Measurements from ENCODE around the gene S100A12. TPM values are rescaled to one million over a fixed set of nuclear protein-coding genes. Genes with fewer than 3 reads are reported as not detected.

The S100A12 gene
- total and polyA plus RNA-seq, 10 donors, result 126 to 1,354 (median 265) TPM

- 46 to 73% (median 56%) methylated on average over 7 of the region's 7 CpGs for WGBS, 5 donors
- TF ChIP-seq POLR2AphosphoS5 (IDR thresholded peaks at IDR 0.05) (peak; percentile 7 to 91 (median 59)), CTCF (IDR thresholded peaks at IDR 0.05 in 8 of 11, conservative IDR thresholded peaks at IDR 0.05 in 3 of 11) (no peak), POLR2A (IDR thresholded peaks at IDR 0.05) (peak in 1 of 3 donors; percentile 44)
- H3K27ac ChIP-seq, result peak within 1 kb of the TSS in 7 of 8 donors; percentile 67 to 95 (median 86)
Observed at GRCh38 chr1:153390938-153391710, 15.7 kb upstream of the S100A12 start, which contains the start of gene S100A8. Gene S100A8, minus strand, starts transcription at chr1:153391073. Its CDS starts 538 bp downstream, at chr1:153390535.

GRCh38 chr1:153389973-153390879 lies 14.8 kb upstream of the S100A12 start:
- WGBS, 5 donors, result 50 to 75% (median 63%) methylated on average over 11 to 17 of the region's 17 CpGs
- Histone ChIP-seq H3K4me1 (peaks cover 0 to 38% (median 0%) of the 10 kb centered on the region in 6 donors), H3K4me3 (peak overlapping the region in 7 of 8 donors; percentile 9 to 65 (median 31)), H3K27ac (peak overlapping the region in 7 of 8 donors; percentile 67 to 95 (median 86)), H3K27me3 (replicated peaks in 1 of 7) (peaks cover 0 to 42% (median 0%) of the 10 kb centered on the region in 7 donors), H3K36me3 (no peaks in the 10 kb centered on the region), H3K9me3 (no peaks in the 10 kb centered on the region)
- TF ChIP-seq POLR2AphosphoS5 (IDR thresholded peaks at IDR 0.05) (peak in 1 of 3 donors; percentile 48), CTCF (IDR thresholded peaks at IDR 0.05 in 8 of 11, conservative IDR thresholded peaks at IDR 0.05 in 3 of 11) (no peak)
- DNase-seq, result no peak
- intact Hi-C loops (cut with DNase I; ENCODE audit: low total_unique reads), result no loop called here

More at GRCh38 chr1:153390938-153391710, 15.7 kb upstream of the S100A12 start, which contains the start of gene S100A8:
- H3K36me3 ChIP-seq, result no peaks in the 10 kb centered on the region
- peak within 1 kb of the TSS in 7 of 8 donors; percentile 9 to 65 (median 31) for H3K4me3 ChIP-seq
- peak; percentile 91 for DNase-seq
- peaks cover 0 to 33% (median 0%) of the 10 kb centered on the region in 6 donors for H3K4me1 ChIP-seq
- intact Hi-C loops (cut with DNase I; ENCODE audit: low total_unique reads), result no loop called here
- no peaks in the 10 kb centered on the region for H3K9me3 ChIP-seq
- H3K27me3 ChIP-seq (replicated peaks in 1 of 7), result peaks cover 0 to 50% (median 0%) of the 10 kb centered on the region in 7 donors

GRCh38 chr1:153389401-153389800 lies 14.0 kb upstream of the S100A12 start:
- no peaks in the 10 kb centered on the region for H3K9me3 ChIP-seq
- intact Hi-C loops (cut with DNase I; ENCODE audit: low total_unique reads), result no loop called here
- no peak for TF ChIP-seq POLR2A (IDR thresholded peaks at IDR 0.05)
- no peak for TF ChIP-seq POLR2AphosphoS5 (IDR thresholded peaks at IDR 0.05)
- no peak for TF ChIP-seq CTCF (IDR thresholded peaks at IDR 0.05 in 8 of 11, conservative IDR thresholded peaks at IDR 0.05 in 3 of 11)
- peaks cover 0 to 35% (median 0%) of the 10 kb centered on the region in 6 donors for H3K4me1 ChIP-seq
- peak overlapping the region in 7 of 8 donors; percentile 67 to 95 (median 86) for H3K27ac ChIP-seq
- peak overlapping the region in 5 of 8 donors; percentile 24 to 65 (median 44) for H3K4me3 ChIP-seq
- H3K36me3 ChIP-seq, result no peaks in the 10 kb centered on the region
- DNase-seq, result no peak
- WGBS, 5 donors, result 68 to 91% (median 83%) methylated on average over 1 of the region's 1 CpG
- peaks cover 0 to 34% (median 0%) of the 10 kb centered on the region in 7 donors for H3K27me3 ChIP-seq (replicated peaks in 1 of 7)
